DOHH2 (cell line): ENCODE measurements around the gene IGSF11.

ENCODE experiments used
- H3F3A ChIP-seq: fragments of 200-600 bp; sonication (generic), shearing (Covaris generic); 2 replicates; pipeline ENCODE4 v1.6.0; 2016; ENCODE audit warnings: antibody characterized with exemption, mild to moderate bottlenecking; ENCODE audit not compliant: control insufficient read depth, insufficient read depth
- H3K27ac ChIP-seq: fragments of 200-600 bp; sonication (generic); 2 replicates; pipeline ENCODE4 v1.5.1; 2014; ENCODE audit warnings: low read depth, mild to moderate bottlenecking, low read length, moderate library complexity
- H3K27me3 ChIP-seq: fragments of 200-600 bp; sonication (generic); 2 replicates; pipeline ENCODE4 v1.6.1; 2014; ENCODE audit warnings: mild to moderate bottlenecking, low read length, mixed read lengths; ENCODE audit not compliant: control insufficient read depth
- H3K36me3 ChIP-seq: fragments of 200-600 bp; sonication (generic); 2 replicates; pipeline ENCODE4 v1.6.1; 2014; ENCODE audit warnings: mild to moderate bottlenecking, low read length, moderate library complexity, mixed read lengths; ENCODE audit not compliant: control insufficient read depth
- H3K4me1 ChIP-seq: fragments of 200-600 bp; sonication (generic); 2 replicates; pipeline ENCODE4 v1.6.1; 2014; ENCODE audit warnings: mild to moderate bottlenecking, low read length, mixed read lengths; ENCODE audit not compliant: control insufficient read depth
- H3K4me2 ChIP-seq: fragments of 200-600 bp; sonication (generic); 2 replicates; pipeline ENCODE4 v1.6.0; 2014; ENCODE audit warnings: mild to moderate bottlenecking, low read length, moderate library complexity
- H3K4me3 ChIP-seq: fragments of 200-600 bp; sonication (generic); 2 replicates; pipeline ENCODE4 v1.5.1; 2014; ENCODE audit warnings: mild to moderate bottlenecking, low read length, mixed read lengths
- H3K79me2 ChIP-seq: fragments of 200-600 bp; sonication (generic); 2 replicates; pipeline ENCODE4 v1.6.1; 2014; ENCODE audit warnings: mild to moderate bottlenecking, low read length, mixed read lengths; ENCODE audit not compliant: control insufficient read depth
- H3K9me2 ChIP-seq: fragments of 200-600 bp; sonication (generic); replicated peaks from 2 replicates; pipeline ENCODE4 v1.6.1; 2014; ENCODE audit warnings: mild to moderate bottlenecking, low read length, mixed read lengths; ENCODE audit not compliant: control insufficient read depth
- H3K9me3 ChIP-seq: fragments of 200-600 bp; sonication (generic); 2 replicates; pipeline ENCODE4 v1.6.1; 2014; ENCODE audit warnings: antibody characterized with exemption, low read length, mixed read lengths; ENCODE audit not compliant: control insufficient read depth, insufficient read depth
- H4K20me1 ChIP-seq: fragments of 200-600 bp; sonication (generic); 2 replicates; pipeline ENCODE4 v1.6.0; 2014; ENCODE audit warnings: low read depth, mild to moderate bottlenecking, antibody characterized with exemption, low read length, moderate library complexity; ENCODE audit not compliant: control insufficient read depth, insufficient read depth
- CTCF ChIP-seq: fragments of 200-600 bp; sonication (generic); IDR thresholded peaks from one replicate; pipeline ENCODE4 v1.5.1; 2014; ENCODE audit warnings: antibody characterized with exemption, mild to moderate bottlenecking, low read depth, low read length; ENCODE audit not compliant: poor library complexity, severe bottlenecking
- EZH2phosphoT487 ChIP-seq: fragments of 200-600 bp; sonication (generic); IDR thresholded peaks from 2 replicates; pipeline ENCODE4 v1.6.1; 2017; ENCODE audit warnings: borderline replicate concordance, mild to moderate bottlenecking, antibody characterized with exemption, low read length, moderate library complexity, mixed read lengths

The IGSF11 gene

GRCh38 chr3:118900737-118901525 lies 133.7 kb downstream of the IGSF11 start:
- no peak overlapping the region for H3K27ac ChIP-seq
- no peak overlapping the region for H3K4me2 ChIP-seq
- no peaks in the 10 kb centered on the region for H3K79me2 ChIP-seq
- no peak for TF ChIP-seq EZH2phosphoT487
- no peak for TF ChIP-seq CTCF
- no peaks in the 10 kb centered on the region for H3K4me1 ChIP-seq
- no peaks in the 10 kb centered on the region for H3K27me3 ChIP-seq
- no peaks in the 10 kb centered on the region for H3K36me3 ChIP-seq
- no peaks in the 10 kb centered on the region for H3K9me3 ChIP-seq
- no peaks in the 10 kb centered on the region for H4K20me1 ChIP-seq
- H3K4me3 ChIP-seq: no peak overlapping the region
- no peaks in the 10 kb centered on the region for H3F3A ChIP-seq
- H3K9me2 ChIP-seq: no peaks in the 10 kb centered on the region

- Histone ChIP-seq H3F3A (no peaks in the 10 kb centered on the region), H3K27ac (no peak overlapping the region), H3K4me2 (no peak overlapping the region), H3K4me3 (no peak overlapping the region), H3K4me1 (no peaks in the 10 kb centered on the region), H3K36me3 (no peaks in the 10 kb centered on the region), H3K9me2 (no peaks in the 10 kb centered on the region), H3K27me3 (no peaks in the 10 kb centered on the region), H4K20me1 (0 out of 2 replicates have a peak, but pooled peaks cover 2% of the 10 kb centered on the region), H3K9me3 (no peaks in the 10 kb centered on the region), H3K79me2 (no peaks in the 10 kb centered on the region)
- TF ChIP-seq CTCF (no peak), EZH2phosphoT487 (no peak)
These were observed 144.4 kb downstream of the IGSF11 start for GRCh38 chr3:118890206-118890605.

GRCh38 chr3:118889691-118890090 lies 145.0 kb downstream of the IGSF11 start:
- no peak overlapping the region for H3K27ac ChIP-seq
- no peak overlapping the region for H3K4me3 ChIP-seq
- H3F3A ChIP-seq: no peaks in the 10 kb centered on the region
- H3K4me1 ChIP-seq: no peaks in the 10 kb centered on the region
- H3K9me3 ChIP-seq: no peaks in the 10 kb centered on the region
- no peaks in the 10 kb centered on the region for H3K79me2 ChIP-seq
- H3K9me2 ChIP-seq: no peaks in the 10 kb centered on the region
- 0 out of 2 replicates have a peak, but pooled peaks cover 5% of the 10 kb centered on the region for H4K20me1 ChIP-seq
- H3K27me3 ChIP-seq: no peaks in the 10 kb centered on the region
- H3K36me3 ChIP-seq: no peaks in the 10 kb centered on the region
- TF ChIP-seq EZH2phosphoT487 (no peak), CTCF (no peak)
- H3K4me2 ChIP-seq: no peak overlapping the region
